ENCODE measurements around the gene TENT5C.

Gene TENT5C

GRCh38 chr1:117657949-117658660 is 52.3 kb downstream of the TENT5C start:
- no peak for DNase-seq

DNA sequence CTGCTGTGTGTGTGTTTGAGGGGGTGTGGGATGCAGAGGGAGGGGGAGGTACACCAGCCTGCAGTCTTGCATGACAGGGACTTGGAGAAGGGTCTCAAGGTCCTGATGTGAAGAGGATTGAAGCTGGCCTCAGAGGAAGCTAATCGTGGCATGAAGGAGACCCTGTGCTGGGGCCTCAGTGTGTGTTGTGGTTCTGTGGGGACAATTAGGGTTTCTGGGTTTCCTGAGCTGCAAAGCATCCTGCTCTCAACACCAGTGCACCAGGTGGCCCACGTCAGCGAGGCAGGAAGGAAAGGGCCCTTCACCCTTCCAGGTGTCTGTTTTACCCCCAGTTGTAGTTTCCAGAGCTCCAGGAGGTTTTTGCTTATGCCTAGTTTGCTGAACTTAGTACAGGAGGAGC is 52.8 kb downstream of the TENT5C start:
- DNase-seq: no peak

GRCh38 chr1:117659550-117660270 is 53.9 kb downstream of the TENT5C start:
- DNase-seq: no peak

DNA sequence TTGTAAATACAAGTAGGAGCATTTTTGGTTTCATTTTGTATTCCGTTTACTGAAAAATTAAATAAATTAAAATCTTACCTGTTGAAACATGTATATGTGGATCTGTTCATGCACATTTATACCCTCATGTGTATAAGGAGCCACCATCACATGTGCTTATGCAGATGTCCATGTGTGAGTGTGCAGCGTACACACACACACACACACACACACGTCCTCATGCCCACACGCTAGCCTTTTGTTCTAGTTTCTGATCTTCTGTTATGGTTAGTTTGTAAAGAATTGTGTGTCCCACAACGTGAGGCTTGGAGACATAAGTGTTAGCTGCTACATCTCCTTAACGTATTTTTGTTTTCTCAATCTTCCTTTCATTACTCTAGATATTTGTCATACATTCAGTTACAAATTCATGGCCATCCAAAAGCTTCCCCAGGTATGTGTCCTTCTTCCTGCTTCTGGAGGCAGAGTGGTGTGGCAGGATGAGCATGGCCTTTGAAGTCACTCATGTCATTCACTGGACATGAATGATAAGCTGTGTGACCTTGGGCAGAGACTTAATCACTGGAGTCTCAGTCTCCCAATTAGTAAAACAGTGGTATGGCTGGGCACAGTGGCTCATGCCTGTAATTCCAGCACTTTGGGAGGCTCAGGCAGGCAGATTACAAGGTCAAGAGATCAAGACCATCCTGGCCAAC is 54.6 kb downstream of the TENT5C start:
- DNase-seq: no peak

DNA sequence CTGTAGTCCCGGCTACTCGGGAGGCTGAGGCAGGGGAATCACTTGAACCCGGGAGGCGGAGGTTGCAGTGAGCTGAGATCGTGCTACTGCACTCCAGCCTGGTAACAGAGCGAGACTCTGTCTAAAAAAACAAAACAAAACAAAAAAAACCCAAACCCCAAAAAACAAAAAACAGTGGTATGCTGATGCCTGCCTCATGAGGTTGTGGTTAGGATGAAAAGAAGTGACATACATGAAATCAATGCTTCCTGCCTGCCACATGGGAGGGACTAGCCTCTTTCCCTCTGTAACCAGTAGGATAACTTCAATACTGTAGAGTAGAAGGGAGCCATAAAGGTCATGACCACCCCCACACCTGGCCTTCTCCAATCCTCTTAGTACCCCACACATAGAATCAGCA is 55.2 kb downstream of the TENT5C start:
- DNase-seq: no peak

GRCh38 chr1:117662667-117663066 is 56.8 kb downstream of the TENT5C start:
- DNase-seq: no peak

- DNase-seq: no peak
Measured at GRCh38 chr1:117663156-117663902, 57.5 kb downstream of the TENT5C start.

GRCh38 chr1:117664314-117664713 is 58.5 kb downstream of the TENT5C start:
- DNase-seq: no peak

- no peak for DNase-seq
Measured at GRCh38 chr1:117665556-117666270, 59.9 kb downstream of the TENT5C start.

DNA sequence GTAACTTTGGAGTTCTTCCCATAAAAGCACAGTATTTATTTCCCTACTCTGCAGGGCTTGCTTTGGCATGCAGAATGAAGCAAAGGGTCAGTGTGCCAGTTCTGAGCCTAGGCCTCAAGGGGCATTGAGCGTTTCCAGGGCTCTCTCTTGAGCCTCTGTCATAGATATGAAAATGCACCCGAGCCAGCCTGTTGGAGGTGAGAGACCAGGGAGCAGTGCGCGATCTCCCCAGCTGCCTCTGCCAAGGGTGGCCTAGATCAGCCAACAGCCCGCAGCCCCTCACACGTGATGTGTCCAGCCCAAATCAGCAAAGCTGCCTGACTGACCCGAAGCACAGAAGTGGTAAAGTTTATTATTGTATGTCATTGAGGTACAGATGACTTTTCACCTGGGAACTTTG is 63.7 kb downstream of the TENT5C start:
- no peak for DNase-seq

GRCh38 chr1:117670976-117671780 is 65.3 kb downstream of the TENT5C start:
- DNase-seq: no peak

DNA sequence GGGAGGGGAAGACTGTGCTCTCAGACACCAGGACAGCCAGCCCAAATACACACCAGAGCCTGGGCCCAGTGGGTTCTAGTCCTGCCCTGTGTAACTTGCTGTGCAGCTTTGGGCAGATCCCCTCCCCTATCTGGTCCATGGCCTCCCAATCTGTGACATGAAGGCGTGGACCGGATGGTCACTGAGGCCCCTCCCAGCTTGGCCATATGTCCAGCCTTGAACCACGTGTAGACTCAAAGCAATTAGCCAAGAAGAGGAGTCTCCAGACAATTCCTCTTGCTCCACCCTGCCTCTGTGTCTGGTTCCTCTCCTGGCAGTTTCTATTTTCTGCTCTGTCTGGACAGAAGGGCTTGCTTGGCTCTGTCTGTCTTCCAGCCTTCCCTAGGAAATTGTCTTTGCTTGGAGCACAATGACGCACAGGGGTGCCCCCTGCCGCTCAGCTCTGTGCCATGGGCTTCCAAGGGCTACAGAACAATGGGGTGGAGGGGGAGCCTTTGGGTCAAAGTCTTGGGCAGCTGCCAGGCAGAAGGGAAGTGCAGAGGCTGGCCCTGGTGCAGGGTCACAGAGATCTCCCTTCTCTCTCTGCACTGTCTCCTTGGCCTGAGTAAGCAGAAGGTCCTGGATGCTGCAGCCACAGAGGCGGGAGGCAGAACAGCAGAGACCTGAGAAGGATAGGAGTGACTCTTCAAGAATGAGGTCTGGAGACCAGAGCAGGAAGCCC is 66.1 kb downstream of the TENT5C start:
- no peak for DNase-seq

GRCh38 chr1:117672756-117673155 is 66.9 kb downstream of the TENT5C start:
- DNase-seq: no peak

DNA sequence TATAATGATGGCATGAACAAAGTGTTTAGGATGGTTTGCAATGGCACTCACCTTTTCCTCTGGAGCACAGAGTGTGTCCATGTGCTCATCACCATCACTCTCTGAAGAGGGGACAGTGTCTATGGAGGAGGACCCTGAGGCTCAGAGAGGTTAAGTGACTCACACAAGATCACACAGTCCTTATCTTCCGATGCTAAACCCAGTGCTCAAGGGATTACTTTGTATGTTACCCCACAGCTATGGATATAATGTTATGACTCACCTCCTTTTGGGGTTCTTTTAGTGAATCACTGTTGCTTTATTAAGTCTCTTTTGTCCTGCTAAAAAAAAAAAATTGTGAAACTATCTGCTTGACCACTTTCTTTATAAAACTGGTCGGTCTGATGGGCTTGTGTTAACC is 67.6 kb downstream of the TENT5C start:
- DNase-seq: no peak

DNA sequence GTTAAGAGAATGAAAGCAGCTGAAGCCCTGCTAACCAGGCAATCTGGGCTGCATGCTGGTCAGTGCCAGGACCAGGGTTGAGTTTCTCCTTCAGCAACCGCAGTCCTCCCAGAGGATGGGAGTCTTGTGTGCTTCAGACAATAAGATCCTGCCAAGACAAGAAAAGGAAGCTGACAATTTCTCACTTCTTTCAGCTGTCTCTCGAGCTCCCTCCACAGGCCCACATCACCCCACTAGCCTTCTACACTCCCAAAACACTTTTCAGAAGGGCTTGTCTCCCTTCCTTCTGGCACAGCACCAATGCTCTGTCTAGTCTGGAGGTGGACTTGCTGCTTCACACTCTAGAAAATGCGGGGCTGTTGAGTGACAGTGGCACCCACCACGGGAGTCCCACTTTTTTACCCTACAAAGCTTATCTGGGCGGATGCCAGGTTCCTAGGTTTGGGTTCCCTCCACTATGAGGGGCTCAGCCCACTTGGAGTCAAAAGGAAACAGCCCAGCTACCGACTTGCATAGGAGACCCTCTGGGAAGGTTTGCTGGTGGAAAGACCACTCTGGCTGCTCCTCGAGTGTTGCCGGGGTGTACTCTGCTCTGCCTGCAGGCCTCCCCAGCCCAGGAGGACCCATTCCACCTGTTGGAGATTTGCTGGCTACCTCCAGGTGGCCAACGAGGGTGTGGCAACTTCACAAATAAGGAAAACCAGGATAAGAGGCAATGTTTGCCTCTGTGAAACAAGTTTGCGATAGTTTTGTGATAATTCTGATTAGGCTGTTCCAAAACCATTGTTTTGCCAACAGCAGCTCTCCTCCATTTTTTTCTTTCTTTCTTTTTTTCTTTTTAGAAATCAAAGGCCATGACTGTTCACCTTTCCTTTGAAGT is 68.9 kb downstream of the TENT5C start:
- no peak for DNase-seq

- DNase-seq: no peak
Measured at GRCh38 chr1:117675907-117676430, 70.1 kb downstream of the TENT5C start.

GRCh38 chr1:117676615-117677130 is 70.8 kb downstream of the TENT5C start:
- DNase-seq: no peak
